NCI-H226 (cell line): ENCODE measurements around the gene DRC1.
A peak's percentile ranks its signal among the peaks of the same experiment; 100 is the strongest.
"Not testable (repeated sequence)": the region's sequence is repeated elsewhere in the genome, so short reads cannot be mapped to it uniquely, and the experiment has no call there.

ENCODE experiments used
- DNase-seq: peaks from one replicate; pipeline ENCODE4 v3.0.0-alpha.2; 2015

DRC1 gene

GRCh38 chr2:26401739-26402541 lies at the start of gene DRC1:
Gene DRC1, plus strand, starts transcription at chr2:26401920. Its CDS starts 70 bp downstream, at chr2:26401990.
- DNase-seq: peak; percentile 44

GRCh38 chr2:26352892-26353291 lies 48.8 kb upstream of the DRC1 start:
- peak; percentile 31 for DNase-seq

- DNase-seq: not testable (repeated sequence)
Observed at GRCh38 chr2:26354469-26354868, 47.3 kb upstream of the DRC1 start.

GRCh38 chr2:26355038-26355995 lies 46.4 kb upstream of the DRC1 start:
- DNase-seq: peak; percentile 72

GRCh38 chr2:26356111-26356510 lies 45.6 kb upstream of the DRC1 start:
- DNase-seq: no peak

- no peak for DNase-seq
Observed at GRCh38 chr2:26356771-26357170, 44.9 kb upstream of the DRC1 start.

- DNase-seq: no peak
Observed at GRCh38 chr2:26359886-26360473, 41.7 kb upstream of the DRC1 start.

GRCh38 chr2:26363323-26363722 lies 38.4 kb upstream of the DRC1 start:
- no peak for DNase-seq

GRCh38 chr2:26363958-26364357 lies 37.8 kb upstream of the DRC1 start:
- no peak for DNase-seq

- DNase-seq: no peak
Observed at GRCh38 chr2:26364669-26365068, 37.1 kb upstream of the DRC1 start.

GRCh38 chr2:26366957-26367356 lies 34.8 kb upstream of the DRC1 start:
- DNase-seq: no peak

GRCh38 chr2:26369664-26370063 lies 32.1 kb upstream of the DRC1 start:
- not testable (repeated sequence) for DNase-seq

- DNase-seq: not testable (repeated sequence)
Observed at GRCh38 chr2:26370909-26371308, 30.8 kb upstream of the DRC1 start.

- DNase-seq: no peak
Observed at GRCh38 chr2:26376799-26377198, 24.9 kb upstream of the DRC1 start.

GRCh38 chr2:26380281-26380680 lies 21.4 kb upstream of the DRC1 start:
- DNase-seq: no peak

- DNase-seq: no peak
Observed at GRCh38 chr2:26382564-26382963, 19.2 kb upstream of the DRC1 start.

- DNase-seq: no peak
Observed at GRCh38 chr2:26384183-26384582, 17.5 kb upstream of the DRC1 start.

- no peak for DNase-seq
Observed at GRCh38 chr2:26384597-26384996, 17.1 kb upstream of the DRC1 start.

GRCh38 chr2:26387189-26387588 lies 14.5 kb upstream of the DRC1 start:
- DNase-seq: no peak

- DNase-seq: no peak
Observed at GRCh38 chr2:26394694-26395093, 7.0 kb upstream of the DRC1 start.

GRCh38 chr2:26395394-26395793 lies 6.3 kb upstream of the DRC1 start:
- no peak for DNase-seq

GRCh38 chr2:26396734-26397298 lies 4.9 kb upstream of the DRC1 start:
- no peak for DNase-seq

- DNase-seq: no peak
Observed at GRCh38 chr2:26399771-26400376, 1.8 kb upstream of the DRC1 start.
